SJCRH30 (cell line): ENCODE data around the gene GPR108. TPM values are rescaled to one million over a fixed set of nuclear protein-coding genes. Genes with fewer than 3 reads are reported as not detected.
"Not testable (repeated sequence)": the region's sequence is repeated elsewhere in the genome, so short reads cannot be mapped to it uniquely, and the experiment has no call there.

Experiments
- DNase-seq, 2 experiments: peaks; one replicate each; pipeline ENCODE4 v3.0.0-alpha.2; 2015 to 2020
- H3K27ac ChIP-seq: fragments of 250-450 bp; sonication (Bioruptor Pico); 2 replicates; pipeline ENCODE4 v1.5.1; 2020; ENCODE audit warnings: mild to moderate bottlenecking, moderate library complexity
- H3K27me3 ChIP-seq: fragments of 250-450 bp; sonication (Bioruptor Pico); 2 replicates; pipeline ENCODE4 v1.5.1; 2020; ENCODE audit warnings: mild to moderate bottlenecking, moderate library complexity
- H3K36me3 ChIP-seq: fragments of 250-450 bp; sonication (Bioruptor Pico); 2 replicates; pipeline ENCODE4 v1.5.1; 2020; ENCODE audit warnings: mild to moderate bottlenecking, moderate library complexity
- H3K4me1 ChIP-seq: fragments of 250-450 bp; sonication (Bioruptor Pico); 2 replicates; pipeline ENCODE4 v1.5.1; 2020; ENCODE audit warnings: mild to moderate bottlenecking, moderate library complexity
- H3K4me3 ChIP-seq: fragments of 250-450 bp; sonication (Bioruptor Pico); 2 replicates; pipeline ENCODE4 v1.5.1; 2020; ENCODE audit warnings: mild to moderate bottlenecking, moderate library complexity
- H3K9me3 ChIP-seq: fragments of 250-450 bp; sonication (Bioruptor Pico); replicated peaks from 2 replicates; pipeline ENCODE4 v1.5.1; 2020; ENCODE audit warnings: mild to moderate bottlenecking, moderate library complexity
- total RNA-seq: library from RNA; depleted of rRNA; stranded (reverse); fragments of >200 nt; shearing (Covaris generic); gene quantifications from 2 replicates; pipeline ENCODE4 v1.2.3, GENCODE V29; 2014

Gene GPR108
- total RNA-seq, 1 experiment from 2014 or later = 32.0 TPM

DNA sequence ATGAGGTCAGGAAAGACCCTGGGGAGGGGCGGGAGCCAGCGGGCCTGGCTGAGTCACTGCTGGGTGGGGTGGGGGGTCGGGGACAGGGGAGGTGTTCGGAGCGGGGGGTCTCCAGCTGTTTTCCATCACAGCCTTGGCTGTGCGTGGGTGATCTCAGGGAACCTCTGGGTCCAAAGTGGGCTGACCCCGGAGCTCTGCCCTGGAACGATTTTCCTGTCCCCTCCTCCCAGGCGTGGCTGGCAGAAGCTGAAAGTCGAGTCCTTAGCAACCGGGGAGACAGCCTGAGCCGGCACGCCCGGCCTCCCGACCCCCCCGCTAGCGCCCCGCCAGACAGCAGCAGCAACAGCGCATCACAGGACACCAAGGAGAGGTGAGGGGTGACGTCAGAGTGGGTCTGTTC is 12.7 kb upstream of the GPR108 start:
- Histone ChIP-seq H3K4me1 (peaks cover 6% of the 10 kb centered on the region), H3K27me3 (no peaks in the 10 kb centered on the region), H3K9me3 (no peaks in the 10 kb centered on the region), H3K27ac (no peak overlapping the region), H3K4me3 (no peak overlapping the region), H3K36me3 (peaks cover 62% of the 10 kb centered on the region)
- no peak for DNase-seq

DNA sequence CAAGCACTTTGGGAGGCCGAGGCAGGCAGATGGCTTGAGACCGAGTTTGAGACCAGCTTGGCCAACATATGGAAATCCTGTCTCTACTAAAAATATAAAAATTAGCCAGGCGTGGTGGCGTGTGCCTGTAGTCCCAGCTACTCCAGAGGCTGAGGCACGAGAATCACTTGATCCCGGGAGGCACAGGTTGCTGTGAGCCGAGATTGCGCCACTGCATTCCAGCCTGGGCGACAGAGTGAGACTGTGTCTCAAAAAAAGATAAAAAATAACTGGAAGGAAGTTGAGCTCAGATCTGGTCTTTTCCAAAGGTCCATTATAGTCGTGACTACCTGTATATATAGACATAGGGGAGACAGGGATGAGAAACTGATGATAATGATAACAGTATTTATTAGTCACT is 11.2 kb upstream of the GPR108 start:
- H3K27me3 ChIP-seq, H3K9me3 ChIP-seq, H3K27ac ChIP-seq, H3K4me3 ChIP-seq, DNase-seq: not testable (repeated sequence)
- Histone ChIP-seq H3K36me3 (peaks cover 66% of the 10 kb centered on the region), H3K4me1 (peaks cover 14% of the 10 kb centered on the region)

DNA sequence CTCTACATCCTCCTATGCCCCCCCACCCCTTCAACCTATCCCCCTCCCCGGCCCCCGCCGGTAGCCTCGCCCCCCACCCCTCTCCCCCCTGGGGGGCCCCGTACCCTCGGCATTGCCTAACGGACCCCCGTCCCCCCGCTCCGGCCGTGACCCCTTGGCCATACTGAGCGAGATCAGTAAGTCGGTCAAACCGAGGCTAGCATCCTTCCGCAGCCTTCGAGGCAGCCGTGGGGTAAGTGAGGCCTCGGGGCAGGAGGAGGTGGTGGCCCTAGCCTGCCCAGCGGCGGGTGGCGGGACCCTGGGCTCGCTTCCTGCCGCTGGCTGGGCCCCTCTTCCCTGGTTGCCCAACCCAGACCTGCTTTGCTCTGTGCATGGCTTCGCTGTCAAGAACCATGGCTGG is 8.6 kb upstream of the GPR108 start:
- peaks cover 14% of the 10 kb centered on the region for H3K4me1 ChIP-seq
- DNase-seq = no peak
- H3K9me3 ChIP-seq = no peaks in the 10 kb centered on the region
- no peak overlapping the region for H3K27ac ChIP-seq
- no peak overlapping the region for H3K4me3 ChIP-seq
- H3K36me3 ChIP-seq = peaks cover 48% of the 10 kb centered on the region
- H3K27me3 ChIP-seq = no peaks in the 10 kb centered on the region

DNA sequence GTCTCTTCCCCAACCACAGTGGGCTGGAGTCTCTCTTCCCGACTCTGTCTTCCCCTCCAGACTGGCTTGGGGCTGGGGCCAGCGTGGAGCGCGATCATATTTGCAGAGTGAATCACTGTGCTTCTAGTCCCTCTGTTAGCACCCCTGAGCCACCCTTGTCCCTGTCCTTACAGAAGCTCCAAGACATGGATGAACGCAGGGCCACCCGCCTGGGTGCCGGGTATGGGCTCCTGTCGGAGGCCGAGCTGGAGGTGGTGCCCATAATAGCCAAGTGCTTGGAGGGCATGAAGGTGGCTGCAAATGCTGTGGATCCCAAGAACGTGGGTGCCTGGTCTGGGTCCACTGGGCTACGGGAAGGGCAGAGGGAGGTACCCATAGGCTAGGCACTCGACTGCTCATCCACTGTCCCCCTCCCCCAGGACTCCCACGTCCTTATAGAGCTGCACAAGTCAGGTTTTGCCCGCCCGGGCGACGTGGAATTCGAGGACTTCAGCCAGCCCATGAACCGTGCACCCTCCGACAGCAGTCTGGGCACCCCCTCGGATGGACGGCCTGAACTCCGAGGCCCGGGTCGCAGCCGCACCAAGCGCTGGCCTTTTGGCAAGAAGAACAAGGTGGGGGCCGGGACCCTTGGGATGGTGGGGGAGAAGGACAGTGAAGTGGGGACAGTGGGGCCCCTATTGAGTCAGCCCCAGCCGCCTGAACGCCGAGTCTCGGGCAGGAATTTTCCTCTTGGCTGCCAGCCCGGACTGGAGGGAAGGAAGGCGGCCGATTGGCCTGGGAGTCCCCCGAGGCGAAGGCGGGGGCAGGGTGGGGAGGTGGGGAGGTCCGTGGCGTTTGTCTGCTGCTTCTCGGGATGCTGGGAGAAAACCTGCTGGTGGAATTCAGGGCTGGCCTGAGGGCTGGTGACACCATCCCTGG is 7.3 kb upstream of the GPR108 start:
- peaks cover 40% of the 10 kb centered on the region for H3K36me3 ChIP-seq
- peak overlapping the region; percentile 43 for H3K27ac ChIP-seq
- peaks cover 14% of the 10 kb centered on the region for H3K4me1 ChIP-seq
- no peak overlapping the region for H3K4me3 ChIP-seq
- H3K27me3 ChIP-seq = no peaks in the 10 kb centered on the region
- H3K9me3 ChIP-seq = no peaks in the 10 kb centered on the region
- DNase-seq = peak; percentile 89 to 91

DNA sequence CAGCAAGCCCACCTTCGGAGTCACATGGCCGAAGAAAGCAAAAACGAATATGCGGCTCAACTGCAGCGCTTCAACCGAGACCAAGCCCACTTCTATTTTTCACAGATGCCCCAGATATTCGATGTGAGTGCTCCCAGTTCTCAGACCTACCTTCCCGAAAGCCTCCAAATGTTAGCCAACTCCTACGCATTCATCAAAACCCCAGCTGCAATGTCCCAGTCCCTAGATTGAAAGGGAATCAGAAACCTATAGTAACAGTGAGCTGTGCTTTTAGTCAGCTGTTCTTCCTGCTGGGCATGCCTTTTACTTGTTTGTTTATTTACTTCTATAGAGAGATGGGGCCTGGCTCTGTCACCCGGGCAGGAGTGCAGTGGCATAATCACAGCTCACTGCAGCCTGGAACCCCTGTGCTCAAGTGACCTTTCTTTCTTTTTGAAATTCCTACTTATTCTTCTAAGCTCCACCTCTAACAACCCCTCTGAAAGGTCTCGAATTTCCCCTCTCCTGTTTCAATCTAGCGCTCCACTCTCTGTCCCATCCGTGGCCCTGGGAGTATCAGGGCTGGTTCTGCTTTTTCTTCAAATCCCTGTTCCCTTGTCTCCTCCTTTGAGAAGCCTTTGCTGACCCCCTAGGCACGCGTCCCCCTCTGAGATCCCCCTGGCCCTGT is 6.5 kb upstream of the GPR108 start:
- no peaks in the 10 kb centered on the region for H3K27me3 ChIP-seq
- H3K4me1 ChIP-seq = peaks cover 16% of the 10 kb centered on the region
- DNase-seq = peak in 1 of 2 experiments; percentile 46
- H3K9me3 ChIP-seq = no peaks in the 10 kb centered on the region
- peak overlapping the region; percentile 43 for H3K27ac ChIP-seq
- no peak overlapping the region for H3K4me3 ChIP-seq
- peaks cover 33% of the 10 kb centered on the region for H3K36me3 ChIP-seq

GRCh38 chr19:6743066-6743465 is 5.7 kb upstream of the GPR108 start:
- H3K9me3 ChIP-seq = no peaks in the 10 kb centered on the region
- no peak overlapping the region for H3K27ac ChIP-seq
- H3K36me3 ChIP-seq = peaks cover 28% of the 10 kb centered on the region
- no peak for DNase-seq
- H3K4me3 ChIP-seq = no peak overlapping the region
- H3K4me1 ChIP-seq = peaks cover 24% of the 10 kb centered on the region
- H3K27me3 ChIP-seq = no peaks in the 10 kb centered on the region

- no peaks in the 10 kb centered on the region for H3K9me3 ChIP-seq
- H3K4me3 ChIP-seq = peak overlapping the region; percentile 82
- peak overlapping the region; percentile 35 for H3K27ac ChIP-seq
- H3K27me3 ChIP-seq = no peaks in the 10 kb centered on the region
- H3K36me3 ChIP-seq = peaks cover 8% of the 10 kb centered on the region; the same call in 1 of the 2 replicates
- peak; percentile 84 to 89 for DNase-seq
- peaks cover 26% of the 10 kb centered on the region for H3K4me1 ChIP-seq
These were observed 3.4 kb upstream of the GPR108 start for GRCh38 chr19:6740589-6741343.

- DNase-seq = peak; percentile 42 to 51
- Histone ChIP-seq H3K36me3 (peaks cover 5% of the 10 kb centered on the region; the same call in 1 of the 2 replicates), H3K4me1 (peaks cover 20% of the 10 kb centered on the region), H3K27me3 (no peaks in the 10 kb centered on the region), H3K9me3 (no peaks in the 10 kb centered on the region), H3K4me3 (peak overlapping the region; percentile 82), H3K27ac (peak overlapping the region; percentile 35)
These were observed 2.7 kb upstream of the GPR108 start for GRCh38 chr19:6739883-6740588.

DNA sequence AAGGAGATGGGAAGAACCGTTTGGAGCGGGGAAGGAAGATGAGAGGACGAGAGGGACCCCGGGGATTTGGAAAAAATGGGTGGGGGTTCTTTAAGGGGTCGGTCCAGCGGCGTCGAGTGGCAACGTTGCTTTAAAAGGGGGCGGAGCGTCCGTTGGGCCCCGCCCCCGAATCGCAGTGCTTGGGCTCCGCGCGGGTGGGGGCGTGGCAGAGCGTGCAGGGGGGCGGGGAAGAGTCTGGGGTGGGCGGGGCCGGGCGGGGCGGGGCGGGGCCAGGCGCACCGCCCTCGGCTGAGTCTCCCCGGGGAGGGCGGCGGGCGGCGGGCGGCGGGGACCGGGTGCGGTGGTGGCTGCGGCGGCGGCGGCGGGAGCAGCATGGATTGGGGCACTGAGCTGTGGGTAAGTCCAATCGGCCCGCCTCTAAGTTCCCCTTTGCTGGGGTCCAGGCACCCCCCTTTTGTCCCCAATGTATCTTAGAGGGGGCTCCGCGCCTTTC is 2.1 kb upstream of the GPR108 start, which contains the start of gene TRIP10:
TSS of gene TRIP10 (plus strand) at position 291 of the 493 bp plus-strand sequence. CDS start at position 373, 82 bp downstream.
- Histone ChIP-seq H3K4me3 (peak within 1 kb of the TSS; percentile 82), H3K27ac (peak within 1 kb of the TSS; percentile 35), H3K4me1 (peaks cover 16% of the 10 kb centered on the region), H3K36me3 (peaks cover 3% of the 10 kb centered on the region; the same call in 1 of the 2 replicates), H3K27me3 (no peaks in the 10 kb centered on the region), H3K9me3 (no peaks in the 10 kb centered on the region)
- peak; percentile 74 to 88 for DNase-seq

- H3K36me3 ChIP-seq = peaks cover 3% of the 10 kb centered on the region; the same call in 1 of the 2 replicates
- DNase-seq = peak; percentile 27 to 50
- no peaks in the 10 kb centered on the region for H3K27me3 ChIP-seq
- H3K4me3 ChIP-seq = peak overlapping the region; percentile 82
- H3K4me1 ChIP-seq = peaks cover 12% of the 10 kb centered on the region
- H3K9me3 ChIP-seq = no peaks in the 10 kb centered on the region
- peak overlapping the region; percentile 29; the same call in 1 of the 2 replicates for H3K27ac ChIP-seq
These were observed 1.5 kb upstream of the GPR108 start for GRCh38 chr19:6738787-6739389.

GRCh38 chr19:6737873-6738786 is 750 bp upstream of the GPR108 start:
- Histone ChIP-seq H3K4me3 (peak overlapping the region; percentile 8), H3K27me3 (no peaks in the 10 kb centered on the region), H3K4me1 (peaks cover 12% of the 10 kb centered on the region), H3K27ac (no peak overlapping the region), H3K36me3 (no peaks in the 10 kb centered on the region), H3K9me3 (no peaks in the 10 kb centered on the region)
- peak; percentile 76 to 85 for DNase-seq

GRCh38 chr19:6736917-6737283 is 480 bp downstream of the GPR108 start:
- Histone ChIP-seq H3K4me1 (peaks cover 12% of the 10 kb centered on the region), H3K36me3 (no peaks in the 10 kb centered on the region), H3K9me3 (no peaks in the 10 kb centered on the region), H3K27me3 (no peaks in the 10 kb centered on the region), H3K4me3 (peak overlapping the region; percentile 78), H3K27ac (peak overlapping the region; percentile 95)
- no peak for DNase-seq
